Common myeloid progenitor, CD34-positive (primary cell): ENCODE measurements around the gene TARP.
"Not testable (repeated sequence)": the region's sequence is repeated elsewhere in the genome, so short reads cannot be mapped to it uniquely, and the experiment has no call there.

Source experiments
- CTCF ChIA-PET: fragments of 350-600 bp; sonication (Branson Sonifier 250); formaldehyde crosslinking; loops from one replicate; lab custom pipeline; 2021; ENCODE audit warnings: antibody characterized with exemption; lab: Charles Lee
- POLR2A ChIA-PET: fragments of 350-600 bp; sonication (Branson Sonifier 250); formaldehyde crosslinking; loops from one replicate; lab custom pipeline; 2021; ENCODE audit warnings: antibody characterized with exemption; lab: Charles Lee
- DNase-seq, 3 donors: peaks; one replicate each; pipeline versions ENCODE4 v3.0.0 to v3.0.0-alpha.2; 2013
- H3K27ac ChIP-seq, 2 experiments: 1 replicate in 1 of 2; 2 replicates in 1 of 2; pipeline ENCODE4 v1.7.0; 2013; ENCODE audit warnings: inconsistent platforms in 2 of 2, low read length in 2 of 2, mild to moderate bottlenecking in 2 of 2, low read depth in 1 of 2, moderate library complexity in 1 of 2; ENCODE audit not compliant: severe bottlenecking in 2 of 2, insufficient read depth in 1 of 2, poor library complexity in 1 of 2
- H3K27me3 ChIP-seq, 5 experiments: replicated peaks in 2 of 5; 1 replicate in 3 of 5; 2 replicates in 2 of 5; pipeline versions ENCODE4 v1.6.1 to v1.7.0; 2013; ENCODE audit warnings: low read length in 4 of 5, mild to moderate bottlenecking in 2 of 5, moderate library complexity in 2 of 5, inconsistent platforms in 1 of 5; ENCODE audit not compliant: insufficient read depth in 5 of 5, control insufficient read depth in 4 of 5
- H3K36me3 ChIP-seq, 4 experiments: 1 replicate in 2 of 4; 2 replicates in 2 of 4; pipeline versions ENCODE4 v1.6.1 to v1.7.0; 2013; ENCODE audit warnings: low read length in 3 of 4, control low read depth in 1 of 4, mild to moderate bottlenecking in 1 of 4; ENCODE audit not compliant: control insufficient read depth in 4 of 4, insufficient read depth in 4 of 4
- H3K4me1 ChIP-seq, 4 experiments: 1 replicate in 3 of 4; 2 replicates in 1 of 4; pipeline versions ENCODE4 v1.6.1 to v1.7.1; 2013; ENCODE audit warnings: low read length in 3 of 4, mild to moderate bottlenecking in 3 of 4, control low read depth in 1 of 4, inconsistent platforms in 1 of 4, moderate library complexity in 1 of 4; ENCODE audit not compliant: control insufficient read depth in 4 of 4, insufficient read depth in 4 of 4; ENCODE audit errors: control extremely low read depth in 1 of 4
- H3K4me3 ChIP-seq, 7 experiments: 1 replicate in 4 of 7; 2 replicates in 3 of 7; pipeline versions ENCODE4 v1.5.1 to v1.7.0; 2013; ENCODE audit warnings: mild to moderate bottlenecking in 7 of 7, low read length in 6 of 7, moderate library complexity in 6 of 7, inconsistent platforms in 2 of 7, low read depth in 2 of 7, control low read depth in 1 of 7; ENCODE audit not compliant: insufficient read depth in 4 of 7, control insufficient read depth in 1 of 7; ENCODE audit errors: extremely low read depth in 1 of 7
- H3K9me3 ChIP-seq, 5 experiments: 1 replicate in 4 of 5; 2 replicates in 1 of 5; pipeline versions ENCODE4 v1.6.1 to v1.7.1; 2013; ENCODE audit warnings: low read length in 4 of 5, mild to moderate bottlenecking in 2 of 5, inconsistent platforms in 1 of 5, low read depth in 1 of 5, moderate library complexity in 1 of 5; ENCODE audit not compliant: control insufficient read depth in 4 of 5, insufficient read depth in 2 of 5; ENCODE audit errors: control extremely low read depth in 1 of 5
- WGBS: methylation state at CpG from one replicate; pipeline ENCODE4 v1.1.5; 2013; ENCODE audit not compliant: insufficient coverage; 5-methylcytosine and 5-hydroxymethylcytosine counted together

Gene TARP

DNA sequence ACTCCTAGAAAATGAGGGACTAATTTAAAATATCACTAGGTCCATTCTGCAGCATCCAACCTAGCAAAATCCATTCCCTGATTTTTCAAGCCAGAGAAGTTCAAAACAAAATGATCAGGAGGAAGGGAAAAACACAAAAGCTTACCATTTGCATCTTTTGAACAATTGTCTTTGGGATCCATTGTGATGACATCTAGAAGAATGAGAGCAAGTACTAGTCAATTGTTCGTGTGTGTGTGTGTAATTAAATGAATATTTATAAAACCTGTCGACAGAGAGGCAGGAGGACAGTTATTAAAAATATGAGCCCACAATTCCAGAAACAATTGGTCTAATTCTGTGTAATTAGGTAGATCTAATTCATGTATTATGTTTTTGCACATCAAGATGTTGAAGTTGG lies 11.4 kb downstream of the TARP start:
- ChIA-PET CTCF (interaction anchor here (0.6 to 2.1 kb wide), 2 partner anchors 24 to 75 kb away, joined by 3 to 4 read pairs; no protein-coding TSS in a partner anchor), POLR2A (interaction anchor here (0.6 kb wide), 1 partner anchor 29 kb away, joined by 3 read pairs; no protein-coding TSS in a partner anchor)
- not testable (repeated sequence) for H3K27ac ChIP-seq, H3K36me3 ChIP-seq, H3K4me3 ChIP-seq, DNase-seq, H3K27me3 ChIP-seq, H3K9me3 ChIP-seq
- WGBS: no CpG with 5 or more reads among the region's 2 CpGs
- H3K4me1 ChIP-seq: peaks cover 3 to 13% (median 4%) of the 10 kb centered on the region in 4 experiments

DNA sequence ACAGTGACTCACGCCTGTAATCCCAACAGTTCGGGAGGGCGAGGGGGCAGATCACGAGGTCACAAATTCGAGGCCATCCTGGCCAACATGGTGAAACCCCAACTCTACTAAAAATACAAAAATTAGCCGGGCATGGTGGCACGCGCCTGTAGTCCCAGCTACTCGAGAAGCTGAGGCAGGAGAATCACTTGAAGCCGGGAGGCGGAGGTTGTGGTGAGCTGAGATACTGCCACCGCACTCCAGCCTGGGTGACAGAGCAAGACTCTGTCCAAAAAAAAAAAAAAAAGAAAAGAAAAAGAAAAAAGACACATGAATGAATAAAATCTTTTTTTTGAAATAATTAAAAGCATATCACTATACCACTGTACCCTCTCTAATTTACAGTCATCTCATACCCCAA lies 11.8 kb downstream of the TARP start:
- peaks cover 3 to 18% (median 8%) of the 10 kb centered on the region in 4 experiments for H3K4me1 ChIP-seq
- CTCF ChIA-PET: interaction anchor here (0.6 to 2.1 kb wide), 2 partner anchors 24 to 75 kb away, joined by 3 to 4 read pairs; no protein-coding TSS in a partner anchor
- H3K27ac ChIP-seq, DNase-seq, POLR2A ChIA-PET, H3K27me3 ChIP-seq, H3K9me3 ChIP-seq, H3K4me3 ChIP-seq, H3K36me3 ChIP-seq: not testable (repeated sequence)
- WGBS: 87% methylated on average over 11 of the region's 12 CpGs

DNA sequence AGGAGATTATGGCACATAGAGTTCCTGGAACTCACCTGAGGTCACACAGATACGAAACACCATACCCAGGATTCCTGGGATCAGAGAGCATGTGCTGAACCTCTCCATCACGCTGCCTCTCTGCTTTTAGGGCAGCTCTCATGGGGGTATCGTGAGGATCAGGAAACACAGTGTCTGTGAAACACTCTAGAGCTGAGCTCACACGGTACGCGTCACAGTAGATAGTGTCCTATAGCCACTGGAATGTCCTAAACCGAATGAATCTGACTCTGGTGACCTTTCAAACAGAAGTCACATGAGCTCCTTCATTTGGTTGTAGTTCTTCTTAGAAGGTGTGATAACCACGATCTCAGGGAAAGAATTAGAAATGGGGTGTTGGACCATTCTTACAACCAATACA lies 14.3 kb downstream of the TARP start:
- H3K9me3 ChIP-seq, CTCF ChIA-PET, H3K4me3 ChIP-seq, H3K36me3 ChIP-seq, DNase-seq, H3K27me3 ChIP-seq, H3K27ac ChIP-seq: not testable (repeated sequence)
- WGBS: 90% methylated on average over 7 of the region's 8 CpGs
- POLR2A ChIA-PET: interaction anchor here (0.5 kb wide), 1 partner anchor 254 kb away, joined by 4 read pairs; no protein-coding TSS in a partner anchor
- H3K4me1 ChIP-seq: peaks cover 3 to 24% (median 13%) of the 10 kb centered on the region in 4 experiments

DNA sequence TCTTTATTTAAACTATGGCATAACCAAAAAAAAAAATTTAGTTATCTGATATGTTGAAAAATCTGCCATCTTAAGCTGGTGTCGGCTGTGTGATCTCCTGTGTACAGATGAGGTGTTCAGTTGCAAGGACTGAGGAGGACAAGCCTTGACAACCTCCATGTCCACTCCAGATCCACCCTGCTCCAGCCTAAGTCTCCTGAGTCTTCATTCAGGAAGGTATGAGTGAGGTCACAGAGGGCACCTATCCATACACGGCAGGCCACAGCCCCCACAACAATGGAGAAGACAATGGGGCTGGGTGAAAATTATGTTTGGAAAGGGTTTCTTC lies 16.1 kb downstream of the TARP start:
- peak overlapping the region in 1 of 2 experiments; percentile 43 for H3K27ac ChIP-seq
- CTCF ChIA-PET: interaction anchor here (1.4 to 1.5 kb wide), 2 partner anchors 18 to 42 kb away, joined by 3 to 5 read pairs; no protein-coding TSS in a partner anchor

DNA sequence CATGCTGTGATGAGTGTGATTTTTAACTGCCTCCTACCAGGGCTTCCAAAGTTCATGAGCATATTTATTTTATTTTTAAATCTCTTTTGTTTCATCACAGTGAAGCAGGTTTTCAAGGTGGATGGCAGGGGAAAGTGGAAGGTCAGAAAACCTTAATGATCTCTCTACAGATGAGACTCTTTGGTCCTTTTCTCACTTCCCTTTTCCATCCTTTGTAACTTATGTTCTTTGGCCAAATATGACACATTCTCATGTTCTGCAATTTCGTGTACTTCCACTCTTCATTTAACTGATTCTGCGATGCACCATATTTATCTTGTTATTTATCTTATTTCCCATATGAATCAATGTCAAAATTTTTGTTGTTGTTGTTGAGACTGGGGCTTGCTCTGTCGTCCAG lies 23.6 kb downstream of the TARP start:
- 50% methylated on average over 1 of the region's 3 CpGs for WGBS
- CTCF ChIA-PET, H3K4me1 ChIP-seq, H3K4me3 ChIP-seq, H3K27me3 ChIP-seq, DNase-seq, H3K36me3 ChIP-seq, POLR2A ChIA-PET, H3K27ac ChIP-seq, H3K9me3 ChIP-seq: not testable (repeated sequence)

More for the DNA sequence above, 16.1 kb downstream of the TARP start:
- Histone ChIP-seq H3K9me3 (no peaks in the 10 kb centered on the region), H3K4me1 (peaks cover 3 to 24% (median 13%) of the 10 kb centered on the region in 4 experiments), H3K27me3 (no peaks in the 10 kb centered on the region), H3K36me3 (peaks cover 0 to under 1% (median 0%) of the 10 kb centered on the region in 4 experiments), H3K4me3 (peak overlapping the region in 1 of 7 experiments; percentile 35)
- no peak for DNase-seq
- POLR2A ChIA-PET: no interaction called here
- 60% methylated on average over 1 of the region's 2 CpGs for WGBS

DNA sequence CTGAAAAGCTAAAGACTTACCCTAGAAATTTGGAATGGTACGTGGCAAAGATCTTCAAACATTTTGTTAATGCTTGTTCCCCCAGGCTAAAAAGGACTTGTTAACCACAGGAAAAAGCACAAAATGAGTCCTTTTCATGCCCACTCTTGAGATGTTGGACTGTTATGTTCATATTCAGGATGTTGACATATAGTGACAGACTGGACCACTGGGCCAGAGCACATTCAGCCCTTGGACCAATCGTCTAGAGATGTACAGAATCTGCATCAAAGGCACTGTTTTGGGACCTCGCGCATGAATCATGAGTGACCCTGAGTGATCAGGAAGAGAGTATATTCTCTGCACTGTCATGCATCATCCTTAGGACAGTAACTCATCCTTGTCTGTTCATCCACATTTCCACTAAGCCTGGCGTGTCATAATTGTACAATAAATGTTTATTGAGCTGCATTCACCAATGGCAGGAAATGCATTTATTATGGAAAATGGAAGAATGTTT lies 25.3 kb downstream of the TARP start:
- Histone ChIP-seq H3K9me3 (no peaks in the 10 kb centered on the region), H3K36me3 (peaks cover 0 to 3% (median 0%) of the 10 kb centered on the region in 4 experiments), H3K4me3 (no peak overlapping the region), H3K27ac (no peak overlapping the region), H3K27me3 (no peaks in the 10 kb centered on the region), H3K4me1 (no peaks in the 10 kb centered on the region)
- ChIA-PET CTCF (no interaction called here), POLR2A (no interaction called here)
- WGBS: 100% methylated on average over 4 of the region's 5 CpGs
- DNase-seq: no peak

DNA sequence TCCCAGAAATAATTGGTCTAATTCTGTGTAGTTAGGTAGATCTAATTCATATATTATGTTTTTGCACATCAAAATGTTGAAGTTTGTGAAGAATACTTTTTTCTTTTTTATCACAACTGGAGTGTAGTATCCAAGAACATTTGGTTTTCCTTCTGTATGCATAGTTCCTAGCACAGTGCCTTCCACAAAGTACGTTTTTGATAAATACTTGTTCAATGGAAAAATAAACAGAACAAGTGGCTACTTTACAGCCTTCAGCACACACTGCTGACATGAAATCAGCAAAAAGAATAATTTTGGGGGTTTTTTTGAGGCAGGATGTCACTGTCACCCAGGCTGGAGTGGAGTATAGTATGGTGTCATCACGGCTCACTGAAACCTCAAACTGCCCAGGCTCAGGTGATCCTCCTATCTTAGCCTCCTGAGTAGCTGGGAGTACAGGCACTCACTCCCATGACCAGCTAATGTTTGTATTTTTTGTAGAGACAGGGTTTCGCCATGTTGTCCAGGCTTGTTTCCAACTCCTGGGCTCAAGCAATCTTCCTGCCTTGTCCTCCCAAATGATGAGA lies 27.9 kb downstream of the TARP start:
- Histone ChIP-seq H3K4me3 (no peak overlapping the region), H3K4me1 (no peaks in the 10 kb centered on the region), H3K36me3 (peaks cover 0 to 3% (median under 1%) of the 10 kb centered on the region in 4 experiments), H3K27me3 (no peaks in the 10 kb centered on the region), H3K27ac (peak overlapping the region in 1 of 2 experiments; percentile 12), H3K9me3 (no peaks in the 10 kb centered on the region)
- CTCF ChIA-PET: interaction anchor here (0.6 to 0.9 kb wide), 2 partner anchors 8 to 29 kb away, joined by 3 read pairs; no protein-coding TSS in a partner anchor
- DNase-seq: no peak
- POLR2A ChIA-PET: no interaction called here
- 96% methylated on average over 3 of the region's 3 CpGs for WGBS
